ENCODE data around the gene BPIFB2. TPM values are rescaled to one million over a fixed set of nuclear protein-coding genes. Genes with fewer than 3 reads are reported as not detected.

The BPIFB2 gene
- polyA plus RNA-seq, 1 donor from 2014 or later: not detected

DNA sequence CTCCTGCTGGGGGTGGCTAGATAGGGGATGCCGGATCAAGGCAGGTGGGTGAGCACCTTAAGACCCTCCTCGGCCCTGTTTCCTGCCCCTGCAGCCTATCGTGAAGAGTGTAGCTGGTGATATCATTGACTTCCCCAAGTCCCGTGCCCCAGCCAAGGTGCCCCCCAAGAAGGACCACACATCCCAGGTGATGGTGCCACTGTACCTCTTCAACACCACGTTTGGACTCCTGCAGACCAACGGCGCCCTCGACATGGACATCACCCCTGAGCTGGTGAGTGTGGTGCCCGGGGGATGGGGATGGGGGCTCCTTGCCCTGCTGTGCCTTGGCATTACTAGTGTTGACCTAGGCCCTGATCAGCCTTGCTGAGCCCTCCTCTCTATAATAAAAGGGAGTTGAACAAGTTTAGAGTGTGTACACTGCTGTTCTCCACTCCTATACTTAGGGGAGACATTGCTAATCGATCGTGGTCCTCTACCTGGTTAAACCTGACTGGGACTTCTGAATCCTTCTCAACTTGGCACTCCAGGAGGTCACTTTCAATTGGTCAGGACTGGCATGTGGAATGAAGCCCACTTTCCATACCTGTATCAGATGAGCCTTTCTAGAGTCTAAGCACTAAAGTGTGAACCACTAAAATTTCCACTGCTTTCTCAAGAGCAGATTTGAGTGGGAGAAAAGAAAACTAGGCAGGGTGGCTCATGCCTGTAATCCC, 57.2 kb downstream of the BPIFB2 start:
- H2AFZ ChIP-seq (ENCODE audit: low read depth, low read length): no peak overlapping the region
- H3K36me3 ChIP-seq (ENCODE audit: insufficient read depth, low read length): no peaks in the 10 kb centered on the region
- TF ChIP-seq TAF1 (IDR thresholded peaks at IDR 0.05; ENCODE audit: low read depth): no peak
- TF ChIP-seq, protein P1, sequence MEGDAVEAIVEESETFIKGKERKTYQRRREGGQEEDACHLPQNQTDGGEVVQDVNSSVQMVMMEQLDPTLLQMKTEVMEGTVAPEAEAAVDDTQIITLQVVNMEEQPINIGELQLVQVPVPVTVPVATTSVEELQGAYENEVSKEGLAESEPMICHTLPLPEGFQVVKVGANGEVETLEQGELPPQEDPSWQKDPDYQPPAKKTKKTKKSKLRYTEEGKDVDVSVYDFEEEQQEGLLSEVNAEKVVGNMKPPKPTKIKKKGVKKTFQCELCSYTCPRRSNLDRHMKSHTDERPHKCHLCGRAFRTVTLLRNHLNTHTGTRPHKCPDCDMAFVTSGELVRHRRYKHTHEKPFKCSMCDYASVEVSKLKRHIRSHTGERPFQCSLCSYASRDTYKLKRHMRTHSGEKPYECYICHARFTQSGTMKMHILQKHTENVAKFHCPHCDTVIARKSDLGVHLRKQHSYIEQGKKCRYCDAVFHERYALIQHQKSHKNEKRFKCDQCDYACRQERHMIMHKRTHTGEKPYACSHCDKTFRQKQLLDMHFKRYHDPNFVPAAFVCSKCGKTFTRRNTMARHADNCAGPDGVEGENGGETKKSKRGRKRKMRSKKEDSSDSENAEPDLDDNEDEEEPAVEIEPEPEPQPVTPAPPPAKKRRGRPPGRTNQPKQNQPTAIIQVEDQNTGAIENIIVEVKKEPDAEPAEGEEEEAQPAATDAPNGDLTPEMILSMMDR (IDR thresholded peaks at IDR 0.05; ENCODE audit: poor library complexity, severe bottlenecking): no peak
- TF ChIP-seq, protein P2, sequence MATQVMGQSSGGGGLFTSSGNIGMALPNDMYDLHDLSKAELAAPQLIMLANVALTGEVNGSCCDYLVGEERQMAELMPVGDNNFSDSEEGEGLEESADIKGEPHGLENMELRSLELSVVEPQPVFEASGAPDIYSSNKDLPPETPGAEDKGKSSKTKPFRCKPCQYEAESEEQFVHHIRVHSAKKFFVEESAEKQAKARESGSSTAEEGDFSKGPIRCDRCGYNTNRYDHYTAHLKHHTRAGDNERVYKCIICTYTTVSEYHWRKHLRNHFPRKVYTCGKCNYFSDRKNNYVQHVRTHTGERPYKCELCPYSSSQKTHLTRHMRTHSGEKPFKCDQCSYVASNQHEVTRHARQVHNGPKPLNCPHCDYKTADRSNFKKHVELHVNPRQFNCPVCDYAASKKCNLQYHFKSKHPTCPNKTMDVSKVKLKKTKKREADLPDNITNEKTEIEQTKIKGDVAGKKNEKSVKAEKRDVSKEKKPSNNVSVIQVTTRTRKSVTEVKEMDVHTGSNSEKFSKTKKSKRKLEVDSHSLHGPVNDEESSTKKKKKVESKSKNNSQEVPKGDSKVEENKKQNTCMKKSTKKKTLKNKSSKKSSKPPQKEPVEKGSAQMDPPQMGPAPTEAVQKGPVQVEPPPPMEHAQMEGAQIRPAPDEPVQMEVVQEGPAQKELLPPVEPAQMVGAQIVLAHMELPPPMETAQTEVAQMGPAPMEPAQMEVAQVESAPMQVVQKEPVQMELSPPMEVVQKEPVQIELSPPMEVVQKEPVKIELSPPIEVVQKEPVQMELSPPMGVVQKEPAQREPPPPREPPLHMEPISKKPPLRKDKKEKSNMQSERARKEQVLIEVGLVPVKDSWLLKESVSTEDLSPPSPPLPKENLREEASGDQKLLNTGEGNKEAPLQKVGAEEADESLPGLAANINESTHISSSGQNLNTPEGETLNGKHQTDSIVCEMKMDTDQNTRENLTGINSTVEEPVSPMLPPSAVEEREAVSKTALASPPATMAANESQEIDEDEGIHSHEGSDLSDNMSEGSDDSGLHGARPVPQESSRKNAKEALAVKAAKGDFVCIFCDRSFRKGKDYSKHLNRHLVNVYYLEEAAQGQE (IDR thresholded peaks at IDR 0.05; ENCODE audit: borderline replicate concordance): no peak
- TF ChIP-seq EP300 (conservative IDR thresholded peaks at IDR 0.05; ENCODE audit: poor library complexity, severe bottlenecking): no peak
- TF ChIP-seq POLR2AphosphoS5 (IDR thresholded peaks at IDR 0.05): no peak
- no peak for TF ChIP-seq RAD21 (conservative IDR thresholded peaks at IDR 0.05)
- TF ChIP-seq SMC3 (conservative IDR thresholded peaks at IDR 0.05; ENCODE audit: poor library complexity): no peak
- TF ChIP-seq EZH2 (IDR thresholded peaks at IDR 0.05; ENCODE audit: borderline replicate concordance, insufficient read depth, low read length, poor library complexity, severe bottlenecking): no peak
- no peak for TF ChIP-seq MXI1 (conservative IDR thresholded peaks at IDR 0.05; ENCODE audit: poor library complexity, severe bottlenecking)
- no peaks in the 10 kb centered on the region for H3K27me3 ChIP-seq (ENCODE audit: insufficient read depth, low read depth, low read length)
- no peak overlapping the region for H3K9ac ChIP-seq (ENCODE audit: low read length)
- no peaks in the 10 kb centered on the region for H3K79me2 ChIP-seq (replicated peaks; ENCODE audit: insufficient read depth, low read length)
- no peaks in the 10 kb centered on the region for H4K20me1 ChIP-seq (ENCODE audit: insufficient read depth)
- H3K9me2 ChIP-seq (ENCODE audit: insufficient read depth, low read length): no peaks in the 10 kb centered on the region
- no peaks in the 10 kb centered on the region for H3K9me3 ChIP-seq (ENCODE audit: low read length)
- H3K4me3 ChIP-seq (ENCODE audit: low read length): no peak overlapping the region
- no peak overlapping the region for H3K4me2 ChIP-seq (ENCODE audit: low read length)
- no peaks in the 10 kb centered on the region for H3F3A ChIP-seq (ENCODE audit: insufficient read depth, low read length, poor library complexity, severe bottlenecking)
- H3K27ac ChIP-seq (ENCODE audit: low read length): no peak overlapping the region

GRCh38 chr20:33065785-33066184, 58.3 kb downstream of the BPIFB2 start:
- Histone ChIP-seq H4K20me1 (ENCODE audit: insufficient read depth) (no peaks in the 10 kb centered on the region), H3K9me3 (ENCODE audit: low read length) (no peaks in the 10 kb centered on the region), H3K9me2 (ENCODE audit: insufficient read depth, low read length) (no peaks in the 10 kb centered on the region), H2AFZ (ENCODE audit: low read depth, low read length) (no peak overlapping the region), H3K27me3 (ENCODE audit: insufficient read depth, low read depth, low read length) (no peaks in the 10 kb centered on the region), H3F3A (ENCODE audit: insufficient read depth, low read length, poor library complexity, severe bottlenecking) (no peaks in the 10 kb centered on the region), H3K79me2 (replicated peaks; ENCODE audit: insufficient read depth, low read length) (no peaks in the 10 kb centered on the region), H3K4me2 (ENCODE audit: low read length) (no peak overlapping the region), H3K4me3 (ENCODE audit: low read length) (no peak overlapping the region), H3K27ac (ENCODE audit: low read length) (no peak overlapping the region), H3K36me3 (ENCODE audit: insufficient read depth, low read length) (no peaks in the 10 kb centered on the region), H3K9ac (ENCODE audit: low read length) (no peak overlapping the region)
- no peak for TF ChIP-seq EZH2 (IDR thresholded peaks at IDR 0.05; ENCODE audit: borderline replicate concordance, insufficient read depth, low read length, poor library complexity, severe bottlenecking)
- TF ChIP-seq, protein P1 (IDR thresholded peaks at IDR 0.05; ENCODE audit: poor library complexity, severe bottlenecking): no peak
- TF ChIP-seq, protein P2 (IDR thresholded peaks at IDR 0.05; ENCODE audit: borderline replicate concordance): no peak
- TF ChIP-seq TAF1 (IDR thresholded peaks at IDR 0.05; ENCODE audit: low read depth): no peak
- TF ChIP-seq EP300 (conservative IDR thresholded peaks at IDR 0.05; ENCODE audit: poor library complexity, severe bottlenecking): no peak
- TF ChIP-seq MXI1 (conservative IDR thresholded peaks at IDR 0.05; ENCODE audit: poor library complexity, severe bottlenecking): no peak
- TF ChIP-seq POLR2AphosphoS5 (IDR thresholded peaks at IDR 0.05): no peak
- no peak for TF ChIP-seq RAD21 (conservative IDR thresholded peaks at IDR 0.05)
- TF ChIP-seq SMC3 (conservative IDR thresholded peaks at IDR 0.05; ENCODE audit: poor library complexity): no peak

Measured in neural cell (in vitro differentiated cells).